Measurements from ENCODE around the gene ANKRD23.

The ANKRD23 gene

DNA sequence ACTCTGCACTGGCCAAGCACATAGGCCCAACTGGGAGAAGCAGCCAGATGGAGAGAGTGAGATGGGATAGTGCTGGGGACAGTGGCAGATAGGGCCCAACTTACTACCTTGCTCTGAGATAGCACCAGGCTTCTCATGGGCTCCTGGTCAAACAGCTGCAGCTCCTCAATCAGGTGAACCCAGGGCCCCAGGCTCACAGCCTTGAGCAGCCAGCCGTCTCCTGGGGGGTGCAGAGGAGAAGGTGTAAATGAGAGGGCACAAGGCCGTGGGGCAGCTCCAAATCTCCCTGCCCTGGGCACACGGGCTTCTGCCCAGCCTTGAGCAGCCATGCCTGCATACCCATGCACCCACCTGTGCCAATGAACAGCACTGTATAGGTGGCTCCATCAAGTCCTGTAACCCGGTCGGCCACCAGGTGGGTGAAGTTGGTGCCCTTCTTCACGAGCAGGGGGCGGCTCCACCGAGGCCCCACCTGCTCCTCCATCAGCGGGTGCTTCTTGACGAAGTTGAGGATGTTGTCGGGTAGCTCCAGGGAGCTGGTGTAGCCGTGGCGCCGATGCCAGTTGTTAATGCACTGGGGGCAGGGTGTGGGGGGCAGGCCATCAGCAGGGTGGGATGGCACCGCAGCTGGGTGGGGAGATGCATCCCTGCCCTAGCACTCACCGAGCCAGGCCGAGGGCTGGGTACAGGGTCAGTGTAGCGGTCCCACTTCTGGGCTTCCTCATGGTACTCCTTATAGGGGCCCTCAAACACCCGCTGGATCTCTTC, 19.9 kb upstream of the ANKRD23 start:
- DNase-seq (ENCODE audit: low read depth) = no peak

DNA sequence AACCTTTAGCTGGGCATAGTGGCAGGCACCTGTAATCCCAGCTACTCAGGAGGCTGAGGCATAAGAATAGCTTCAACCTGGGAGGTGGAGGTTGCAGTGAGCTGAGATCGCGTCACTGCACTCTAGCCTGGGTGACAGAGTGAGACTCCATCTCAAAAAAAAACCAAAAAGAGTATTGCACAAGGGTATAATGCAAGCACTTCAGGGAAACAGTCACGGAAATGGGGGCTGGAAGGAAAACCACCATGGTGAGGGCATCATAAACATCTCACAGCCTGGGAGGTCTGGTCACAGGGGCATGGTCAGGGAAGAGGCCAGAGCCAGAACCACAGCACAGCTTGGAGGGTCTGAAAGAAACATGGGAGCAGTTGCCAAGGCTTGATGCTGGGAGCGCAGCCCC, 19.2 kb upstream of the ANKRD23 start:
- DNase-seq (ENCODE audit: low read depth) = peak; percentile 24

DNA sequence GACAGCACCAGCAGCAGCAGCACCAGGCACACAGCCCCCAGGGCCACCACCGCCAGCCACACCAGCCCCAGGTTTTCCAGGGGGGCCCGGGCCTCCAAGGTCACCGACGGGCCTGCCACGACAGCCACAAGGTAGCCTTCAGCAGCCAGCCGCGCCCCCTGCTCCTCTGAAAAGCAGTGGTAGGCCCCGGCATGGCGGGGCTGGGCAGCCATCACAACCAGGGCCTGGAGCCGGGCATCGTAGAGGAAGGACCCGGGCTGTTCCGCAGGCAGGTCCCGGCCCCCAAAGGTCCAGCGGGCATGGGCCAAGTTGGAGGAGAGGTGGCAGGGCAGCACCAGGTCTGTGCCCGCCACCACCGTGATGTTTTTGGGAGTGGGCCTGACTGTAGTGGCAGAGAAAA, 17.3 kb upstream of the ANKRD23 start:
- no peak for DNase-seq (ENCODE audit: low read depth)

DNA sequence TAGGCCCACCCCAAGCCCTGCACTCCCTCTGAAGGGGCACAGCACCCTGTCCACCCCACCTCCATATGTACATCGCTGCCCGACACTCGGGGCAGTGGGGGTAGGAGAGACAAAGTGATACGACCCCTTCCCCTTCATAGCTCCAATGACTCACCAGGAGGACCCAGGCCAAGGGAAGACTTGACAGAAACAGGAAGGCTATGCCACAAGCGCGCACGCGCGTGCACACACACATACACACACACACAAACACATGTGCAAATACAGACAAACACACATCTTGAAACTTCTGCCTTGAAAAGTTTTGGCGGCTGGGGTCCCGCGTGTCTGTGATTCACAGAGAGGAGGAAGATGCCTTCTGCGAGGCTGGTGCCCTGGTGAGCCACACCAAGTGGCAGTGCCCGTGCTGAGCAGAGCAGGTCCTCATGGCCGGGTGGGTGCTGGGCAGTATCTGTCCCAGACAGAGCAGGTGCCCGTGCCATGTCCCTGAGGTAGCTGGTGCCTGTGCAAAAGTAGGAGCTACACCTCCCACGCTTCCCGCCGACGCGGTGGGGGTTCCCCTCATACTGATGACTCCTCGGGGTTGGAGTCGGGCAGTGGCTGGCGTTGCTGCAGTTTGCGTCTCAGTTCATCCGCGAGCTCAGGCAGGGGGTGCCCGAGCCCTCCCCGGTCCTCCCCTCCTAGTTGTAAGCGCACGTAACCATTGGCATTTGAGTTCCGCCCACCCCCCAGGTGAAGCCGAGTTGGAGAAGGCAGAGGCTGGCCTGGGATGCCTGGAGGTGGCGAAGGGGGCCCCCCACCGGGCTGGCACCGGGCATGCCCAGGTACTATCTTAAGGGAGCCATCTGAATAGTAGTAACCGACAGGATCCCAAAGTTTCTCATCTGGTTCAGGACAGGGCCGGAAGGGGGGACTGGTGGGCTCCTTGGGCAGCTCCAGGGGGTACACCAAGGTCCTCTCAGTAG, 16.5 kb upstream of the ANKRD23 start:
- peak; percentile 34 for DNase-seq (ENCODE audit: low read depth)

DNA sequence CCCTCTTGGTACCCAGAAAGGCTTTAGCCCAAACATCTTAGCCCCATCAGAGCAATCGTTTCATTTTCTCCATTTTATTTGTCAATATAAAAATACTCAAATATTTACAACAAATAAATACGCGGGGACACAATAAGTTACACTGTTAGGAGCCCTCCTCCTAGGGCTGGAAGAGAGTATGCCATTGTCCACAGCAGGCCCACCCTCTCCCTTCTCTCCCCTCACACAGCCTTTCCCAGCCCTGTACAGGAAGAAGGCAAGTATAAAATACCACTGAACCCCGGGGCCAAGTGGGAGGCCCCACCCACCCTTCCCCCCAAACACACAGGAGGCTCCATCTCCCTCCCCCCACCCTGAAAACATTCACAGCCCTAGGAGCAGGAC, 15.9 kb upstream of the ANKRD23 start:
- DNase-seq (ENCODE audit: low read depth) = no peak

- DNase-seq (ENCODE audit: low read depth) = peak; percentile 32
Measured at GRCh38 chr2:96859099-96859649, 15.4 kb upstream of the ANKRD23 start.

- DNase-seq (ENCODE audit: low read depth) = peak; percentile 96
Measured at GRCh38 chr2:96857667-96858372, 14.0 kb upstream of the ANKRD23 start, which contains the start of gene ANKRD39. Gene ANKRD39, minus strand, starts transcription at chr2:96858016. Its CDS starts 29 bp downstream, at chr2:96857987.

DNA sequence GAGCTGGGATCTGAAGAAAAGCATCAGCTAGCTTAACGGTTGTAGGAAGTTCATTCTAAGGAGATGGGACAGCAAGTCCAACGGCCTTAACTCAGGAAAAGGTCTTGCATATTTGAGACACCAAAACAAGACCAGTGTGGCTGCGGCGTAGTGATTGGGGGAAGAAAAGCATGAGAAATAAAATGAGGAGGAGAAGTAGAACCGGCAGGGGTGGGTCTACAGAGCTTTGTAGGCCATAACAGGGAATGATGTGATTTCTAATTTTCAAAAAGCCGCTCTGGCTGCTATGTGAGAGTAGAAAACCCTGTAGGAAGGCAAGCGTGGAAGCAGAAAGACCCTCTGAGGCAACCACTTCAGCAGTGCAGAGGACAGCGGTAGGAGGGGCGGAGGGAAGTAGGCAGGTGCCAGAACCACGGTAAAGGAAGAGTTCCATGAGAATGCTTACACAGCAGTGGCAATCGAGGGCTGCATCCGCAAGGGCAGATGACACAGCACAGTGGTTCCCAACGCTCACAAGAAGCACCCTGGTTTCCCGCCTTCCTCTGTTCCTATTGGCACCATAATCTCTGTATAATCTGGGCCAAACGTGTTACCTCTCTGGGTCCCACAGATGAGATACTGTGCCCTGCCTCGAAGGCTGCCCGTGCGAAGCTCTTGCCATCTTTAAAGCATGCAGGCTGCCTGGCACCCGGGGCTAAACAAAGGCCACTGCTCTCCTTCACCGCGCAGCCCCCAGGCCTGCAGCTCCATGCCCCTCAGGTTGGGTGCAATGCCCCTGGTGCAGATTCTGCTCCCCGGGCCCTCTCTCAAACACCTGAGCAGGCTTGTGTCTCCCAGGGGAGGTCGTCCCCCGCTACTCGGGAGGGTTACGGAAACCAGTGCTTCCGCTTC, 13.2 kb upstream of the ANKRD23 start:
- DNase-seq (ENCODE audit: low read depth) = no peak

- no peak for DNase-seq (ENCODE audit: low read depth)
Measured at GRCh38 chr2:96853321-96853720, 9.5 kb upstream of the ANKRD23 start.

DNA sequence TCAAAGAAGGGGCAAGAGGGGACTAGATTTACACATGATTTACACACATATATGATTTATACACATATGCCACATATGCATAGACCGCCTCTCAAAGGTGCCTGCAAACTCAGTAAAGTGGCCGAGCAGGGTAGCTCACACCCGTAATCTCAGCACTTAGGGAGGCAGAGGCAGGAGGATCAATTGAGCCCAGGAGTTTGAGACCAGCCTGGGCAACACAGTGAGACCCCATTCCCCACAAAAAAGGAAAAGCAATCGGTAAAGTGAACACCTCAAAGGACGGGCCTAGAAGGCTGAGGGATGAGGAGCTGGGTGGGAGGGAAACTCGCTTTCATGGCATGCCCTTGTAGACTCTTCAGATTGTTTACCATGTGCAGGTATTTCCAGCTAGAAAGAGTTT, 8.8 kb upstream of the ANKRD23 start:
- DNase-seq (ENCODE audit: low read depth) = no peak

GRCh38 chr2:96848264-96848663, 4.4 kb upstream of the ANKRD23 start:
- no peak for DNase-seq (ENCODE audit: low read depth)

- DNase-seq (ENCODE audit: low read depth) = no peak
Measured at GRCh38 chr2:96847586-96847985, 3.8 kb upstream of the ANKRD23 start.

- no peak for DNase-seq (ENCODE audit: low read depth)
Measured at GRCh38 chr2:96846825-96847224, 3.0 kb upstream of the ANKRD23 start.

- no peak for DNase-seq (ENCODE audit: low read depth)
Measured at GRCh38 chr2:96844405-96844808, 586 bp upstream of the ANKRD23 start.

DNA sequence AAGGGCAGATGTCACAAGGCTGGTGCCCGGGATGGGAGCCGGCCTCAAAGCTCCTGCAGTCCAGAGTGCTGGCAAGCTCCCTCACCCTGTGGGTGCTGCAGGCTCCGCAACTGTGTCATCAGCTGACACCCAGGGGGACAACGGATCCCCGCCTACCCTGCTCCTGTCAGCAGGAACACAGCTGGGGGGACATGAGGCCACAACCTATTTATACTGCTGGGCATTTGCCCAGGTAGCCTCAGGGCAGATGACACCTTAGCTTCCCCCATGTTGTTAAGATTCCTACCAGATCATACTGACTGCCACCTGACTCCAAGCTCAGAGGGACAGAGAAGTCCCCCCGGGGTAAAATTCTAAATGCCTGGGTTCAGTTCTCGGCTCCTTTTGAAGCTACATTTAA, 1.2 kb downstream of the ANKRD23 start:
- DNase-seq (ENCODE audit: low read depth) = no peak

DNA sequence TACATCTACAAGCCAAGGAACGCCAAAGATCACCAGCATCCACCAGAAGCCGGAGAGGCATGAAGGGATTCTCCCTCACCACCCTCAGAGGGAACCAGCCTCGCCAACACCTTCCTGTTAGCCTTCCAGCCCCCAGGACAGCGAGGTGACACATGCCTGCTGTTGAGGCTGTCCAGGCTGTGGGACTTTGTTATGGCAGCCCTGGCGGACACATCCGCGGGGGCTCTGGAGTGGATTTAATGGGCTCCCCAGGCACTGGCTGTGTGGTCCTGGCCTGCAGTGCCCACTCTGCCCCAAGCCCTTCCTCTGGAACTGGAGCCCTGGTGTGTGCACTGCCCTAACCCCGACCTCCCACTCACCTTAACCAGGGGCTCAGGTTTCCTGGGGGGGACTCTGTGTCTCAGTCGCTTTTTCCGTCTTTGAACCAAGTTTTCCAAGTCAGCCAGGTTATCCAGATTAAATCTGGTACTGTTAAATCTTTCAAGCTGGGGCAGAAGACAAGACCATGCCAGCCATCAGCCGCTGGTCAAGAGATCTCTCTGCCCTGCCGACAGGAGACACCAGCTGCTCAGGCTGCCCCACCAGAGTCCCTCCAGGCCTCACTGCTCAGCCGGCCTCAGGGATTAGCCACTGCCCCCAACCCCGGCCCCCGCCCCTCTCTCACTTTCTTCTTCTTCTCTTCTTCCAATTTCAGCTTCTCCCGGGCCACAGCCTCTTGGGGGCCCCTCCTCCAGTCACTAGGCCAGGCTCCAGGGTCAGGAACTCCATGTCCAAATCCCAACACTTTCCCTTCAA, 1.9 kb downstream of the ANKRD23 start:
- DNase-seq (ENCODE audit: low read depth) = no peak

DNA sequence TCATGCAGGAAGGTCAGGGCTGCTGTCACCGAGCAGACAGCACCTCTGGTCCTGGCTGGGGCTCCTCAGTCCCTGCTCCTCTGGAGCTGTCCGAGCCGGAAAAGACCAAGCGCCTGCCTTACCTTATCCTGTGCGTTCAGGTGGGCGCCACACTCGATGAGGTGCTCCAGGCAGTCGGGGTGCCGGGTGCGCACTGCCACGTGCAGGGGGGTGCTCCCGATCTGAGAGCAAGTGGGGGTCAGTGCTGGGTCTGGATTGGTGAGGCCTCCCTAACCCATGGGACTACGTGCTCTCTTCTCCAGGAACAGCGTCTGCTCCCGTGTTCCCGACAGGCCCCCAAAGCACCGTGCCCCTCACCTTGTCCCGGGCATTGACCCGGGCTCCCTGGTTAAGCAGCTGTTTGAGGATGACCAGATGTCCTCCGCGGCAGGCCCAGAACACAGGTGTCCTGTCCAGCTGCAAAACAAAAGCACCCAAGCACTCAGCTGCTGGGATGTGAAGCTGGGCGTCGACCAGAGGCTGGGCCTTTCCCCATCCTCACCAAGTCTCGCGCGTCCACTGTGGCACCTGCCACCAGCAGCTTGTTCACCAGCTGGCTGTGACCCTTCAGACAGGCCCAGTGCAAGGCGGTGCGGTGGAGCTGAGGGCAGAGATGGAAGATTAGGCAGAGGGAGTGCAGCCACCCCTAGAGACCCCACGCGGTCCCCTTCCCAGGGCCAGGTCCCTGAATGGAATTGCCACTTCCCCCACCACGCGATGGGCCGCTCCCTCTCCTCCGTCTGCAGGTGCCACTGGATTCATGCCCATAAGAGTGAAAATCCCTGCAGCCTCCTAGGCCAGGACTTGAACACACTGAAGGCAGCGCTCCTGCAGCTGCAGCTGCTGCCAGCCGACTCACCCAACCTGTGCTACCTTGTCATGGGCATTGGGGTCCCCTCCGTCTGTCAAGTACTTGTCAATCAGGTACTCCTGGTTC, 3.7 kb downstream of the ANKRD23 start:
- DNase-seq (ENCODE audit: low read depth) = no peak

GRCh38 chr2:96839293-96839874, 4.4 kb downstream of the ANKRD23 start:
- peak; percentile 48 for DNase-seq (ENCODE audit: low read depth)
